Superior temporal gyrus (tissue), 1 donor: ENCODE measurements around the gene SIGMAR1.
A peak's percentile ranks its signal among the peaks of the same experiment; 100 is the strongest.
"Not testable (repeated sequence)": the region's sequence is repeated elsewhere in the genome, so short reads cannot be mapped to it uniquely, and the experiment has no call there.

Source experiments
- DNase-seq: peaks from one replicate; pipeline ENCODE4 v3.0.0-alpha.2; 2016; ENCODE audit errors: extremely low spot score

The SIGMAR1 gene

DNA sequence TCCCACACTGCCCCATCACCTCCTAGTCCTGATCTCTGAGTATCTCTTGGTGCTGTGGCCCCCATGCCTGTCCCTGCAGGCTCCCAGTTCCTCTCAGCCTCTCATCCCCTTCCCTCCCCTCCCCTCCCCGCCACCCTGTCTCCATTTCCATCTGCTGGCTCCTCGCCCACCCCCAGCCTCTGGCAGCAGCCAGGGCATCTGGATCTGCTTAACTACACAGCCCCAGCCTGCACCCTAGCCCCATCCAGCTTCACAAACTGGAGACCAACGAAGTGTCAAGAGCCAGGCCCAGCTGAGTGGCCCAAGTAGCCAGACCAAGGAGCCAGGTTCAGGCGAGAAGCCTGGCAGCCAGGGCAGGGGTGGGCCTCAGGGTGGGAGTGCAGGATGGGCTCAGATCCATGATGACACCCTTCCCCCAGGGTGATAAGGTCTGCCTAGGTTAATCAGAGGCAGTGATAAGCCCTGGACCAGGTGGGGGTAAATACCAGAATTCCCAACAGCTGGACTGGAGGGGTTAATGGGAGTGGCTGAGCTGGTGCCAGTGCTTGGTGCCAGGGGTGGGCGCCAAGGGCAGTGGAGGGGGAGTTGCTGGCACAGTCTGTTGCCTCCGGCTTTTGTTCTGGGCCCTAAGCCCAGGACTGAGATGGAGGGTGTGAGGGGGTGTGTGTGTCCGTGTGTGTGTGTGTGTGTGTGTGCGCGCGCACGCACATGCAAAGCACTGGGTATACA, 16.9 kb upstream of the SIGMAR1 start:
- DNase-seq = peak; percentile 71

DNA sequence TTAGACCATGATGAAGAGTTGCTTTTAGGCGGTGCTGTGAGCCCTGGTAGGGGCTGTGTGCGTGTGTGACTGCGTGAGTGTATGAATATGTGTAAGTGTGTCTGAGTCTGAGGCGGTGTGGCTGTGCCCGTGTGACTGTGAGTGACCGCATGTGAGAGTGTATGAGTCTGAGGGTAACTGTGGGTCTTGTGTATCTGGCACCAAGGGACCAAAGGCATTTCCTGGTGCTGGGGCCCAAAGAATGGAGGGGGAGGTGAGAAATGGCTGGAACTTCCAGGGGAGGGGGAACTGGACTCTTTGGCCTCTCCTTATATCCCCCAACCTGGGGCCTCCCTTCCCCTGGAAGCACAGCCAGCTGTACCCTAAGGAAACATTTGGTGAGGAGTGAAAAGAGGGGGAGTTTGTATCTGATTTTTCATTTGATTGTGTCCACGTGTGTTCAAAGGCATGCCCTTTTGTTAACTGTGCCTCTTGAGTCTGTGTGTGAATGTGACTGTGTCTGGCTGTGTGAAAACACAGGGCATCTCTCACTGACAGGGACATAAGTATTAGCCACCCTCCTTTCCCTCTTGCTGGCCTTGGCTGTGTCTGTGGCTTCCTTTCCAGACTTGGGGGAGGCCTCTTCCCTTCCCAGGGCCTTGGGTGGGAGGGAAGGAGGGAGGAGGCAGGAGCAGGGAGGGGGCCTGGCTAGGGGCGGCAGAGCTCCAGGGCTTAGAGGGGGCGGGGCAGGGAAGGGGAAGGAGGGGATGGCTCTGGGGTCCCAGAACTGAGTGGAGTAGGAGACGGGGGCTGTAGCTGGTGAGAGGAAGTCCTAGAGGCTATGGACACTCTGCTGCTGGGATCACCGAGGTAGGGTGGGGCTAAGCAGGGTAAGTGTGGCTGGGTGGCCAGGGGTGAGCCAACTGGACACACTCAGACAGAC, 15.8 kb upstream of the SIGMAR1 start:
- no peak for DNase-seq

DNA sequence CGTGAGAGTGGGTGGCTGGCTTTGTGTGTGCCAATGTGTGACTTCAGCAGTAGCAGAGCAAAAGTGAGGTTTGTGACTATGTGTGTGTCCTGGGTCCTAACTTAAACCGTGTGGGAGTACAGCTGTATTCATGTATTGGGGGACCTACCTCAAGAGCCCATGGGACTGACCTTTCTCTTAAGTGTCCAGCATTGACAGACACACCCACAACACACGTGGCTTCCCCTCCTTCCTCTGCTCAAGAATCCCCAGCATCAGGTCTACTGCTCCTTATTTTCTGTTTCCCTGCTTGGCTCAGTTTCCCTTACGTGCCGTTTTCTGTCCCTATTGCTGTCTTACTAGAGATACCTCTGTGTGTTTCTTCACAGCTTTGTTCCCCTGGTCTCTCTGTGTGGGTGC, 15.0 kb upstream of the SIGMAR1 start:
- DNase-seq = peak; percentile 30

DNA sequence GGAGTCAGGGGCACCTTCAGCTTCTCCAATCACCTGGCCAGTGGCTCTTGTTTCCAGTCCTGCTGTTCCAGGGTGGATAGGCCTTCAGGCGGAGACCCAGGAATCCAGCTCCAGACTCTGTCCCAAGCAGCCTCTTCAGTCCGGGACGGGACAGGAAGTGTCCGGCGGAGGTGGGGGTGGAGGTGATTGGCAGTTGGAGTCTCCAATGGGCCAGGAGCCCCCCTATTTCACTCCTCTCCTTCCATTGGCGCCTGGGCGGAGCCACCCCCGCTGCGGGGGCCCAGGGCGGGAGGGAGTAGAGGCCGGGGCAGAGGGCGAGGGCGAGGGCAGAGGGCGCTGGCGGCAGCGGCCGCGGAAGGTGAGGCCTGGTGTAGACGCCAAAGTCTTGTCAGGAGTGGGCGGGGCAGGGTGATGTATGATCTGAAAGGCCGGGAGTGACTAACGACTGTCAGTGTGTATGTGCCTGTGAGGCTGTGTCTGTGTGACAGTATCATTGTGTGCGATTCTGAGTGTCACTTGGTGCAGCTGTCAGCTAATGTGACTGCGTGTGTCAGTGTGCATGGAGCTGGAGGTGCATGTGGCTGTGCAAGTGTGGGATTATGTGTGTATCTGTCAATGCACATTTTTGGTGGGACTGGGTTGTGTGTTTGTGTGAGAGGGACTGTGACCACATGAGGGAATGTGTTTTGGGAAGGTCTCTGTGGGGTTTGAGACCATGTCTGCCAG, 14.5 kb upstream of the SIGMAR1 start, which contains the start of gene IL11RA:
Gene IL11RA (plus strand): TSS at position 310 of the 726 bp plus-strand sequence. CDS start 3,033 bp downstream, outside the sequence.
- peak; percentile 88 for DNase-seq

DNA sequence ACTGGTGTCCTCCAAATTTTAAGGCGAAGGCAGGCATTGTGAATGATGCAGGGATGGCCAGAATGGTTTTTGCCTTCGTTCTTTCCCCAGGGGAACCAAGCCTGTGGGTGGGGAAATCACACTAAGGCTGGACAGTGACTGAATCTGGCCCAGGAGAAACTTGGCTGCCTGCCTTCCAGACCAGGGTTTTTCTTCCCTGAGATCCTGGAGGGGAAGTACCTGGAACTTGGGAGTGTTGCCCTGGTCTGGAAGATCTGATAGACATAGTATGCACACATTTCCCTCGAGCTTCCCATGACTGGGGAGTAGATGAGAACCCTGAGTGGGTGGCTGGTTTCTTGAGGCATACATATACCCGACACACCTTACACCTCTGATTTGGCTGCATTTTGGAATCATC, 13.7 kb upstream of the SIGMAR1 start:
- no peak for DNase-seq

DNA sequence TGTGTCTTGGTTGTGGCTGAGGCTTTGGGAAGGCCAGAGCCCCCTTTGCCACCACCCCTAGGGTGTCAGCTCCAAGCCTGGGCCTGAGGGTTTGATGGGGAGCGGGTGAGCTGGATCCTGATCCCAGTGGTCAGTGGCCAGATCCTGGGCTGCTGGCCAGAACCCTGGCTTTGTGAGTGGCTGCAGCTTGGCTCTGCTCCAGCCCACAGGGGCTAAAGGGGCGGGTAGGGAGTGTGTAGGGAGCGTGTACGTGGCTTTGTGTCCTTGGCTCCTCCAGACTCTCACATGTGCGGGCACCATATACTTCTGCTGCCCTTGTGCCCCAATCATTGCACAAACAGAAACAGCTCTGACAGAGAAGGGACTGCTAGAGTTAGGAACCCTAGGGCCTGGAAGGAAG, 13.2 kb upstream of the SIGMAR1 start:
- no peak for DNase-seq

DNA sequence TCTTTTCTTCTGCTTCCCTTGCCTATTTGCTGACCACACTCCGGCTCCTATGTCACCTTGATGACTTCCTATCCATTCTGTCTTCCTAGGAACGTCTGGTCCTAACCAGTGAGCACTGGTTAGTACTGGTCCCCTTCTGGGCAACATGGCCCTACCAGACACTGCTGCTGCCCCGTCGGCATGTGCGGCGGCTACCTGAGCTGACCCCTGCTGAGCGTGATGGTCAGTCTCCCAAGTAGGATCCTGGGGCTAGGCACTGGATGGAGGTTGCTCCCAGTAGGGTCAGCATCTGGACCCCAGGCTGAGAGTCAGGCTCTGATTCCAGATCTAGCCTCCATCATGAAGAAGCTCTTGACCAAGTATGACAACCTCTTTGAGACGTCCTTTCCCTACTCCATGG, 11.1 kb upstream of the SIGMAR1 start:
- no peak for DNase-seq

DNA sequence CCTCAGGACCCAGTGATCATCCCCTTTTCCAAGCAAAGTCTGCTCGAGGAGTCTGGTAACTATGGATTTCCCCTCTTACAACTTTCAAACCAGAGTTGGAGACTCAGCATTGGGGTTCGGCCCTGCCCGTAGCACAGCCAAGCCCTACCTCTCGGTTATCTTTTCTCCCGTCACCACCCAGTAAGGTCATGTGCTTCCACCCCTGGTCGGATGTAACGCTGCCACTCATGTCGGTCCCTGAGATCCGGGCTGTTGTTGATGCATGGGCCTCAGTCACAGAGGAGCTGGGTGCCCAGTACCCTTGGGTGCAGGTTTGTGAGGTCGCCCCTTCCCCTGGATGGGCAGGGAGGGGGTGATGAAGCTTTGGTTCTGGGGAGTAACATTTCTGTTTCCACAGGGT, 10.1 kb upstream of the SIGMAR1 start:
- no peak for DNase-seq

DNA sequence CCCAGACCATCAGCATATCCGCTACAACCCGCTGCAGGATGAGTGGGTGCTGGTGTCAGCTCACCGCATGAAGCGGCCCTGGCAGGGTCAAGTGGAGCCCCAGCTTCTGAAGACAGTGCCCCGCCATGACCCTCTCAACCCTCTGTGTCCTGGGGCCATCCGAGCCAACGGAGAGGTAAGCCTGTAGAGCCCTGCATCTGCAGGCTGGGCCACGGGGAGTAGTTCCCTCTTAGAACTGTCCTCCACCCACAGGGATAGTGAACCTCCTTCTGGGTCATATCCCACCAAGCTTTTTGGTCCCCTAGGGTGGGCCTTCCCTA, 9.5 kb upstream of the SIGMAR1 start:
- no peak for DNase-seq

DNA sequence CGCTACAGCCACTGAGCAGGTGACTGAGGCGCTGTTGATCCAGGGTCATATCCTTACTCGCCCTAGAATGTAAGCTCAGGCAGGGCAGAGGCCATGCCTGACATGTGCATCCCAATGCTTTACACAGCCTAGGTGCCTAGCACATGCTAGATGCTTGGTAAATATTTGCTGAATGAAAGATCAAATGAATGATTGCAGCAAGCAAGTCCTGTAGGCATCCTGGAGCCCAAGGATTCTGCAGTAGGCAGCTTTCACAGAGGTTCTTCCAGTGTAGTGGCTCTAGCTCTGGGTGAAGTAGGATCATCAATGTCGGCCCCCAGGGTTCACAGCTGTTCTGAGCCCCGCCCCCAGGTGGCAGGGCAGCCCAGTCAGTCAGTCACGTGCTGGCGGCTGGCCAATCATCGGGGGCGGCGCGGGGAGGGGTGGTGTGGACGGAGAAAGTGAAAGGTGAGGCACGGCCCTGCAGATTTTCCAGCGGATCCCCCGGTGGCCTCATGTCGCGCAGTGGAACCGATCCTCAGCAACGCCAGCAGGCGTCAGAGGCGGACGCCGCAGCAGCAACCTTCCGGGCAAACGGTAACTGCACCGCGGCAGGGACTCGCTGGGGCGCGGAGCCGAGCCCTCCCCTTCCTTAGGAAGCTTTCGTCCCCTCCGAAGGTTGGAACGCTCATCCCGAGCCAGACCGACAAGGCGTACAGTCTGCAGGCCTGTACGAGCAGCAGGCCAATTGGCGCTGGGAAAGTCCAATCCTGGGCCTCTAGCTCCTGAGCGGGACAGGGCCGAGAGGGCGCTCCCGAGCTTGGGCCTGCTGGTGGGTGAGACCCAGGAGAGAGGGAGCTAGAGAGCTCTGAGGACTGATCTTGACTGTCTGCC, 8.9 kb upstream of the SIGMAR1 start, which contains the start of gene GALT:
Gene GALT (plus strand): TSS at position 465 of the 873 bp plus-strand sequence. CDS start 30 bp downstream, at position 495.
- peak; percentile 84 for DNase-seq

DNA sequence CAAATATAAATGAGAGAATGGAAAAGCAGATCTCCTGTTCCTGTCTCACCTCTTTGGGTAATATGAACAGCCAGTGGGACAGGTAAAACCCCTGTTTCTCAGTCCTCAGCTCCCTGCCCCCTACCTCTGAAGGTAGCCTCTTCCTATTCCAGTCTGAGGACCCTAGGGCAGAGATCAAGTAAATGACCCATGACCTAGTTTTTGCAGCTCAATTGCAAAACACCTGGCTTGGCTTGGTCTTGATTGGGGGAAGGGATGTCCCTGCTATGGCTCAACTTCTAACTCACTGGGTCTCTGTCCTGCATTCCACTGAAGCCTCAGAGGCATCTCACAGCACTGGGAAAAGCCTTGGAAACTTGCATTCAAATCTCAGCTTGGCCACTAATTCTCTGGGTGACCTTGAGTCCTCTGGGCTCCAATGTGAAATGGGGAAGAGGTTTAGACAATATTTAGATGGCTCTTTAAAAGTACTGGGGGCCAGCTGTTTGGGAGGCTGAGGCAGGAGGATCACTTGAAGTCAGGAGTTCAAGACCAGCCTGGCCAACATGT, 7.3 kb upstream of the SIGMAR1 start:
- no peak for DNase-seq

DNA sequence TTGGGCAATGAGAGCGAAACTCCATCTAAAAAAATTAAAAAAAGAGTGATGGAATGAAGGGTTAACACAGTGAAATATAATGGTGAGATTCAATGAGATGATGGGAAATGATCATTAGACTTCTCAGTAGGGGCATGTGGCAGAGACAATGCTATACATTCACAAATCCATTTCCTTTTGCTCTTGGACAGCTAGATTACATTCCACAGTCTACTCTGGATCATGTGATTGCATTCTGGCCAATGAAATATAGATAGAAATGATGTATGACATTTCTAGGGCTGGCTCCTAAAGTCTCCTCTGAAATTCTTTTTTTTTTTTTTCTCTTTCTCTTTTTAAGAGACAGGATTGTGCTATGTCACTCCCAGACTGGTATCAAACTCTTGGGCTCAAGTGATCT, 5.1 kb upstream of the SIGMAR1 start:
- no peak for DNase-seq

DNA sequence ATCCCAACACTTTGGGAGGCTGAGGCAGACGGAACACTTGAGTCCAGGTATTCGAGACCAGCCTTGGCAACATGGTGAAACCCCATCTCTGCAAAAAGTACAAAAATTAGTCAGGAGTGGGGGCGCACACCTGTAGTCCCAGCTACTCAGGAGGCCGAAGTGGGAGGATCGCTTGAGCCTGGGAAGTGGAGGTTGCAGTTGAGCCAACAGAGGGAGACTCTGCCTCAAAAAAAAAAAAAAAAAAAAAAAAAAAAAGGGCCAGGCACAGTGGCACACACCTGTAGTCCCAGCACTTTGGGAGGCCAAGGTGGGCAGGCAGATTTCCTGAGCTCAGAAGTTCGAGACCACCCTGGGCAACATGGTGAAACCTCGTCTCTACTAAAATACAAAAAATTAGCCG, 1.7 kb upstream of the SIGMAR1 start:
- not testable (repeated sequence) for DNase-seq

DNA sequence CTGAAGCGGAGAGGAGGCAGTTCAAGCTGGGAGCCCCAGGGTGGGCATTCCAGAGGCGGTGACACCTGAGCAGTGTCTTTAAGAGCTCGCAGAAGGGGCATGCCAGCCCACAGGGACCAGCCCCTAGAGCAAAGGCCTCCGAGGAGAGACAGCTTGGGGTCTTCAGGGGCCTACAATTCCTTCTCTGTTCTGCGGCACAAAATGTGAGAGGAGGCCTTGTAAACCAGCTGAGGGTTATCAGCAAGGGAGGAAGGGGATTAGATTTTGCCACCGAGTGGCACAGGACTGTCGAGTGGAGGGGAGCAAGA, 505 bp upstream of the SIGMAR1 start:
- DNase-seq = no peak

DNA sequence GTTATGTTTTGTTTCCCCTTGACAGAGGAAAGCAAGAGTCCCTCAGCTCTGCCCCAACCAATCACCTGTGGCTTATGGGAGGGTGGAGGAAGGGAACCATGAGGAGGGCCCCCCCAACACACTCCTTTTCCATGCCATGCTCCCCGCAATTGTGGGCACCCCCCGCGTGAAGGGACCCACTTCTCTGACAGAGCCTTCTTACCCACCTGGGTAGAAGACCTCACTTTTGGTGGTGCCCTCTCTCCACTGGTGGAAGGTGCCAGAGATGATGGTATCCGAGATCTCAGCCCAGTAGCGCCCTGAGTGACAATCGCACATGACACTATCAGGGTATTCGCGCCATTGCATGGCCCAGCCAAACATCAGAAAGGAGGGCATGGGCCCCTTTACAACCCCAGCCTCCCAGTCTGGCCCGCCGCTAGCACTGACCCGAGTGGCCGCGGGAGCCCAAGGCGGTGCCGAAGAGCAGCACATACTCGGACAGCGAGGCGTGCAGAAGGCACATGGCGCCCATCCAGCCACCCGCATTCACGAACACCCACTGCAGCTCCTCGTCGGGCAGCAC, 714 bp downstream of the SIGMAR1 start:
- DNase-seq = no peak

DNA sequence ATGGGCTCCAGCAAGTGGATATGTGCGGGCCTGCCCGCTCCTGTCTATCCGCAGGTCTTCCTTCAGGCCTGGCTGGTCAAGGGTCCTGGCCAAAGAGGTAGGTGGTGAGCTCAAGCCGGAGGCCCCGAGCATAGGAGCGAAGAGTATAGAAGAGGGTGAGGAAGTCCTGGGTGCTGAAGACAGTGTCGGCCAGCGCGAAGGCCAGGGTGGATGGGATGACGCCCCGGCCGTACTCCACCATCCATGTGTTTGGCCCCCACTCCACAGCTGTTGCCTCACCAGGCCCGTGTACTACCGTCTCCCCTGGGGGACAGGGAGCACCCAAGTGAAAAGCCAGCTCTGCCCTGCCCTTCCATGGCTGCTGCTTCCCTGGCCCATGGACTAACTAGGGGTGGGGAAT, 2.0 kb downstream of the SIGMAR1 start:
- no peak for DNase-seq

DNA sequence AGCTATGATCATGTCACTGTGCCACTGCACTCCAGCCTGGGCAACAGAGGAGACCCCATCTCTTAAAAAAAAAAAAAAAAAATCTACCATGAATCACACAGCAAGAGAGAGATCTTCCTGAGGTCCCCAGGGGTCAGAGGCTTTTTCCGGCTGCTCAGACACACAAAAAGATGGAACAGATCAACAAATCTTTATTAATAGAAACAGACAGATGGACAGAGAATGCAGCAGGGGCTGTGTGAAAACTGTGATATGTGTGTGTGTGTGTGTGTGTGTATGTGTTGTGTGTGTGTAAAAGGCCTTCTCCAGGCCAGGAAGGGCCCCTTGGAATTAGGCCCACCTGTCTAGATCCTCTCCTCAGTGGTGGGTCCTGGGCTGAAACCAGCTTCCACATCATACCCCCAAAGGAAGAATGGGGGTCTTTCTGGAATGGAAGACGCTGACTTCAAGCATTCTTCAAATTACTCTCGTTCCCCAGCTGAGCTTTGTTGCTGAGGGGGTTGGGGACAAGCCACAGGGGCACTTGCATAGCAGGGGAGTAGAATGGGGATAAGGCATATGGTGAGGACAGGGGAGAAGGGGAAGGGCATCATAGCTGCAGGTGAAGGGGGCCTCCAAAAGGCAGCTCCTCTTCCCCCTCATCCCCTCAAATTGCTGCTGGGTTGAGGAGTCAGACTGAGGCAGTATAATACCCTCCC, 2.9 kb downstream of the SIGMAR1 start:
- DNase-seq = no peak

DNA sequence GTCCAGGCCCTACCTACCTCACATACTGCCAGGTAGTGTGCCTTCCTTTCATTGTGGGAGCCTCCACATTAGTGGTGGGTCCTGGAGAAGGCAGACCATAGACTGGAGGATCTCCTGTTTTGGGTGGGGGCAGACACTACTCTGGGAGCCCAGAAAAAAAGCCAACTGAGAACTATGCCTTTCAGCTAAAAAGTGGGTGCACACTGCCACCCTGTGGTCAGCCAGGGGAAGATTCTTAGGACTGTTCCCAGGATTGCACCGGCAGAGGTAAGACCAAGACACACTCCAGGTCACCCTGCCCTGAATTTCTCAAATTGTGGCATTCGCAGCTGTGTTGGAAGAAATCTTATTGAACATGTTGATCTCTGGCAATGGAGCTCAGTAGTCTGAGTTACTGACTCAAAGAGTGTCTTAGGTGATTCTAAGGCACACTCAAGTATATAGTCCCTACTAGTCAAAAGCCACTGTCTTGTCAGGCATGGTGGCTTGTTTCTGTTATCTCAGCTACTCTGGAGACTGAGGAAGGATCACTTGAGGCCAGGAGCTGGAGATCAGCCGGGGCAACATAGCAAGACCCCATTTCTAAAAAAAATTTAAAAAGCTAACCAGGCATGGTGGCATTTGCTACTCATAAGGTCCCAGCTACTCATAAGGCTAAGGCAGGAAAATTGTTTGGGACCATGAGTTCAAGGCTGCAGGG, 3.6 kb downstream of the SIGMAR1 start:
- DNase-seq = peak; percentile 87

DNA sequence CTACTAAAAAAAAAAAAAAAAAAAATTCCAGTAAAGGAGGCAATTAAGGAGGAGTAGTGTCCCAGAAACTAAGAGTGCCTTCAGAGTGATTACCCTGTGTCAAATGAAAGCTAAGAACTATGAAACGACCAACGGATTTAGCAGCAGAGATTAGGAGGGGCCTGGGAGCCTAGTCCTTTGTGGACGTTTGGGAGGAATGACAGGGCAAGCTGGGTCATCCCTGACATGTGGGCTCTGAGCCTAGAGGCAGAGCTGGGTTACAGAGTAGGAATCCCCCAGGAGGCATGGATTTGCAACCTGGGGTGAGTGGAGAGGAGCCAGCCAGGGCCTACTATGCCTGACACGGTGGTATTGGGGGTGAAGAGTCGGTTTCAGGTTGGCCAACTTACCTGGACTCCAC, 4.4 kb downstream of the SIGMAR1 start:
- no peak for DNase-seq
